Stimulated activated CD8-positive, alpha-beta memory T cell treated with anti-CD3 and anti-CD28 coated beads, Interleukin-7, amount 100 ng/mL, for 1 hour (primary cell): Measurements from ENCODE around the gene PAX2.
"Not testable (repeated sequence)": the region's sequence is repeated elsewhere in the genome, so short reads cannot be mapped to it uniquely, and the experiment has no call there.

Experiments
- DNase-seq, 2 donors: peaks; one replicate each; pipeline ENCODE4 v3.0.0-alpha.2; 2020; ENCODE audit warnings: low read depth in 2 of 2

PAX2 gene

GRCh38 chr10:100744987-100745881 is at the start of gene PAX2:
PAX2 (plus strand) TSS chr10:100745582; CDS start chr10:100746261, 679 bp downstream.
- no peak for DNase-seq

GRCh38 chr10:100696477-100696901 is 48.9 kb upstream of the PAX2 start:
- DNase-seq = no peak

GRCh38 chr10:100697070-100697469 is 48.3 kb upstream of the PAX2 start:
- DNase-seq = no peak

- DNase-seq = no peak
Observed at GRCh38 chr10:100697631-100698030, 47.8 kb upstream of the PAX2 start.

GRCh38 chr10:100701704-100702103 is 43.7 kb upstream of the PAX2 start:
- not testable (repeated sequence) for DNase-seq

GRCh38 chr10:100705139-100705538 is 40.2 kb upstream of the PAX2 start:
- DNase-seq = no peak

GRCh38 chr10:100707261-100707848 is 38.0 kb upstream of the PAX2 start:
- DNase-seq = no peak

GRCh38 chr10:100709146-100710082 is 36.0 kb upstream of the PAX2 start:
- no peak for DNase-seq

- DNase-seq = no peak
Observed at GRCh38 chr10:100710151-100710871, 35.1 kb upstream of the PAX2 start.

GRCh38 chr10:100713049-100713858 is 32.1 kb upstream of the PAX2 start:
- no peak for DNase-seq

GRCh38 chr10:100713859-100714565 is 31.4 kb upstream of the PAX2 start:
- DNase-seq = no peak

GRCh38 chr10:100714566-100714950 is 30.8 kb upstream of the PAX2 start:
- DNase-seq = no peak

GRCh38 chr10:100715101-100715444 is 30.3 kb upstream of the PAX2 start:
- DNase-seq = no peak

- no peak for DNase-seq
Observed at GRCh38 chr10:100715445-100716385, 29.7 kb upstream of the PAX2 start.

GRCh38 chr10:100717166-100717565 is 28.2 kb upstream of the PAX2 start:
- no peak for DNase-seq

- DNase-seq = no peak
Observed at GRCh38 chr10:100718197-100718742, 27.1 kb upstream of the PAX2 start.

GRCh38 chr10:100723180-100723579 is 22.2 kb upstream of the PAX2 start:
- no peak for DNase-seq

GRCh38 chr10:100723770-100724530 is 21.4 kb upstream of the PAX2 start:
- DNase-seq = no peak
